HCT116 (cell line): ENCODE data around the gene ANXA6.

Source experiments
- ATF3 ChIP-seq: IDR thresholded peaks from 2 replicates; pipeline ENCODE4 v1.6.1; 2012
- CBX3 ChIP-seq: IDR thresholded peaks from 2 replicates; pipeline ENCODE4 v1.6.1; 2012; ENCODE audit warnings: low read depth
- CEBPB ChIP-seq: IDR thresholded peaks from 2 replicates; pipeline ENCODE4 v1.6.1; 2012; ENCODE audit warnings: low read depth
- CTCF ChIP-seq, 3 experiments: fragments of 200-600 bp in 1 of 3; sonication (generic) in 1 of 3; IDR thresholded peaks in 2 of 3; conservative IDR thresholded peaks in 1 of 3; 2 replicates each; pipeline ENCODE4 v1.5.1; 2012 to 2017; ENCODE audit warnings: low read depth in 2 of 3, low read length in 2 of 3, antibody characterized with exemption in 1 of 3, borderline replicate concordance in 1 of 3, control low read depth in 1 of 3, mild to moderate bottlenecking in 1 of 3, mixed read lengths in 1 of 3, mixed run types in 1 of 3, moderate library complexity in 1 of 3; ENCODE audit not compliant: insufficient read depth in 1 of 3
- ELF1 ChIP-seq: IDR thresholded peaks from 2 replicates; pipeline ENCODE4 v1.6.1; 2012; ENCODE audit warnings: low read depth, borderline replicate concordance
- EZH2 ChIP-seq: fragments of 200-600 bp; sonication (generic); IDR thresholded peaks from 2 replicates; pipeline ENCODE4 v1.6.1; 2017; ENCODE audit warnings: antibody characterized with exemption, mixed run types
- POLR2A ChIP-seq: IDR thresholded peaks from 2 replicates; pipeline ENCODE4 v1.7.0; 2011; ENCODE audit warnings: borderline replicate concordance; ENCODE audit not compliant: insufficient read depth, insufficient read length; ENCODE audit errors: extremely low read depth
- POLR2AphosphoS5 ChIP-seq: IDR thresholded peaks from 2 replicates; pipeline ENCODE4 v1.6.1; 2011; ENCODE audit warnings: mild to moderate bottlenecking, low read depth, low read length, moderate library complexity
- REST ChIP-seq: IDR thresholded peaks from 2 replicates; pipeline ENCODE4 v1.6.1; 2012; ENCODE audit warnings: low read depth
- SP1 ChIP-seq: IDR thresholded peaks from 2 replicates; pipeline ENCODE4 v1.6.1; 2012; ENCODE audit warnings: low read depth
- TCF7L2 ChIP-seq: IDR thresholded peaks from 2 replicates; pipeline ENCODE4 v1.7.0; 2011; ENCODE audit warnings: borderline replicate concordance, inconsistent platforms; ENCODE audit not compliant: insufficient read depth, insufficient read length; ENCODE audit errors: extremely low read depth
- YY1 ChIP-seq: IDR thresholded peaks from 2 replicates; pipeline ENCODE4 v1.6.1; 2011; ENCODE audit warnings: low read length, low read depth, moderate library complexity, mild to moderate bottlenecking; ENCODE audit not compliant: insufficient replicate concordance; ENCODE audit errors: extremely low read depth
- ZNF274 ChIP-seq: fragments of 200-500 bp; sonication (Bioruptor generic); IDR thresholded peaks from 2 replicates; pipeline ENCODE4 v1.6.1; 2014; ENCODE audit warnings: mild to moderate bottlenecking, low read depth, low read length, inconsistent platforms

GRCh38 chr5:151094852-151095245, 62.7 kb downstream of the ANXA6 start:
- no peak for TF ChIP-seq CEBPB
- TF ChIP-seq POLR2A, result no peak
- no peak for TF ChIP-seq EZH2
- no peak for TF ChIP-seq REST
- TF ChIP-seq CTCF (IDR thresholded peaks at IDR 0.05 in 2 of 3, conservative IDR thresholded peaks at IDR 0.05 in 1 of 3; ENCODE audit: borderline replicate concordance in 1 of 3, insufficient read depth in 1 of 3, low read depth in 2 of 3, low read length in 2 of 3), result no peak
- TF ChIP-seq ELF1, result no peak
- TF ChIP-seq TCF7L2, result no peak
- TF ChIP-seq ATF3, result no peak
- no peak for TF ChIP-seq POLR2AphosphoS5
- TF ChIP-seq ZNF274, result no peak
- no peak for TF ChIP-seq CBX3
- no peak for TF ChIP-seq YY1
- no peak for TF ChIP-seq SP1
